ENCODE data around the gene CACNA1A.

GRCh38 chr19:13298565-13299481 lies 207.5 kb downstream of the CACNA1A start:
- no peak for TF ChIP-seq CTCF (IDR thresholded peaks at IDR 0.05)
- TF ChIP-seq POLR2A (IDR thresholded peaks at IDR 0.05) = no peak

All from esophagus squamous epithelium (tissue), 4 donors.